ENCODE data around the gene HIPK2.

HIPK2 gene

DNA sequence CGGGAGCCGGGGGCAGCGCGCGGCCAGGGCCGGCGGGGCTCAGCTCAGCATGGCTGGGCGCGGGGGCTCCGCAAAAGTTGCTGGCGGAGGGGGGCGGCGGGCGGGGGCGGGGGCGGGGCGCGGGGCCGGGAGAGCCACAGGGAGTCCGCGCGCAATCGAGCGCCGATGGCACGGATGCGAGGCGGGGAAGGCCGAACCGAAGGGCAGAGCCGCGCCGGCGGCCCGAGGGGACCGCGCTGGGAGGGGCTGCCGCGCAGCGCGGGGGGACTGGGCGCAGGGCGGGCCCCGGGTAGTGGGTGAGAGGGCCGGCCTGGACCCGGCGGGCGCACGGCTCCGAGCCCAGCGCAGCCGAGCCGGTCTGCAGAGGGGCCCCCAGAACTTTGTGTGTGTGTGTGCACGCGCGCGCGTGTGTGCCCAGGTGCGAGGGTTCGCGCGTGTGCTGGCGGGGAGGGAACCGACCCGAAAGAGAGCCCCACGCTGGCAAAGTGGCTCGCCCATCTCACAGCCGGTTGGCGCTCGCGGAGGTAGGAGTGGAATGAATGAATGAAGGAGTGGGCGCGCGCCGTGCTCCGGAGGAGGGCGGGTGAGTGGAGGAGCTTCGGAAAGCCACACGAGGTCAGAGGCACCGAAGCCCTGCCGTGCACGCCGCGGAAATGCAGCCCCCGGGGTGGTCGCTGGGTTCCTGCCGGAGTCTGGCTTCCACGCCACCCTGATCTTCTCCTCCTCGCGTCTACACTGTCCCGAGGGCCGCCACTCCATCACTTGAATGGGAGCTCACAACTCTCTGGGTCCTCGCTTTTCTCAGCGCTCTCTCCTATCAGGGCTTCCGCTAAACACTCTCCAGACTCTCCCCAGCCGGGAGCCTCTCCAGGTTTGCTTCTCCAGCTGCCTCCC lies at the start of gene HIPK2:
Gene HIPK2, minus strand, starts transcription at position 51 of the 894 bp plus-strand sequence. CDS start 375 bp downstream, outside the sequence.
- DNase-seq, result peak; percentile 65 to 83

DNA sequence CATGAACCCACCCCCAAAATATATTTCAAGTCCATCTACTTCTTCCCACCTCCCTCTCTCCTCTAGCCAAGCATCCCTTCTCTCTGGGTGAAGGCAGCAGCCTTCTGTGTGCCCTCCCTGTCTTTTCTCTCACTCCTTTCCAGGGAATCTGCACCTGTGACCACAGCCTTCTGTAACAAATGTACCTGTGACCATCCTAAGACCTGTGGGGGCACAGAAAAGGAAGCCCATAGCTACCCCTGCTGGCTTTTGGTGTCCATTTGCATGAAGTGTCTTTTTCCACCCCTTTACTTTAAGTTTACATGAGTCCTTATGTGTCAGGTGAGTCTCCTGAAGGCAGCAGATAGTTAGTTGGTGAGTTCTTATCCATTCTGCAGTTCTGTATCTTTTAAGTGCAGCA lies 49.2 kb upstream of the HIPK2 start:
- no peak for DNase-seq

DNA sequence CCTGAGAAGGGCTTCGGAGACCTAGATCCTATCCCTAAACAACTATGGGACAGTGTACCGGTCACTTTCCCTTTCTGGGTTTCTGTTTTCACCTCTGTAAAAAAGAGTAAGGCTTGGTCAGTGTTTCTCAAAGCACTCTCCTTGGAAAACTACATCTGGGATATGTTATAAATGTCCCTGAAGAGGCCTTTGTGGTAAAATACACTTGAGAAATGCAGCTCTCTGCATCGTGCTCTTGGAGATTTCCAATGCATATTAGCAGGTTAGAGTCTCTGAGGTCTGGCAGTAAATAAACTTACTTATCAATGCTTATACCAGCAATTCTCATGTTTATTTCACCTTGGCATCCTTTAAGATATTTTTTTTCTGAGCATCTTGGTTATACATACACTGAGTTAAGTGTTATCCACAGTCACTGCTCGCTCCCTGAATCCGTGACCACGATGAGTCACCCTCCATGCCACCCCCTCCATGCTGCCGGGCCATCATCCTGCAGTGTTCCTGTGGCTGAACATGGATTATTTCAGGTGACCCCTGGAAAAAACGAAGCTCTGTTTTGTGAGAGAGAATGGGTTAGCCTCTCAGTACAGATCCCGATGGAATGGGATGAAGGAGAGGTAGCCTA lies 48.0 kb upstream of the HIPK2 start:
- no peak for DNase-seq

DNA sequence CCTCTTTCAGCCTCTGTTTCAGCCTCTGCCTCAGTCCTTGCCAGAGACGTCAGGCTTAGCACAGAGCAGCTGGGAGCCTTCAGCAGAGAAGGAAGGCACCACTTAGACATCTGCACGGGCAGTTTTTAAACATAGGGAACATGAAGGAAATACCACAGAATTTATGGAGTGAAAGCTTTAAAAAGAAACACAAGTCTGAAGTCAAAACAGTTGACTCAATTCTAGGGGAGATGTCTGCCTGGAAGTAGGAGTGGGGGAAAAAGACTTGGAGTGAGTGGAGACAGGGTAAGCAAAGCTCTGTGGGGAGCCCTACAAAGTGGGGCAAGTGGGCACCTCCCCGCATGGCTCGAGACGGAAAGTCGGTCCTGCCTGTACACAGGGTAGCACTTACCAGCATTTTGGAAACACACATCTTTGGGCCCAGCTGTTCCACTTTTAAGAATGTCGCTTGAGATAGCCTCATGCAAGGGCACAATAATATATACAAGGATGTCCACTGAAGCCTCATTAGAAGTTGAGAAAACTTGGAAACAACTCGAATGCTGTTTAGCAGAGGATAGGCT lies 46.2 kb upstream of the HIPK2 start:
- no peak for DNase-seq

DNA sequence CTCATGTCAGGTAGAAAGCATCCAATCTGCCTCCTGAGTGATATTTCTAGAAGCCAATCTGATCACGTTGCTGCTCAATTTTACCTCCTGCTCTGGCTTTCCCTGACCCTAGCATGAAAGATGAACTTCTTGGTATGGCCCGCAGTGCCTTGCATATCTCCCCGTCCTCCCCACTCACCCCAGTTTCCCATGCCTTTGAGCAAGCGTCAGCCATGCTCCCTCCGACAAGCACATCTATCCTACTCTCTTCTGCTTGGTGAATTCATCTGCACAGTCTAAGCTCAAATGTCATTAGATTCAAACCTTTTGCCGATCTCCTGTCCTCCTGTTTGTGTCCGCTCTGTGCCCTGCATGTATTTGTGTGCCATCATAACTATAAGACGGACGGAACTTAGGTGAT lies 45.1 kb upstream of the HIPK2 start:
- no peak for DNase-seq

DNA sequence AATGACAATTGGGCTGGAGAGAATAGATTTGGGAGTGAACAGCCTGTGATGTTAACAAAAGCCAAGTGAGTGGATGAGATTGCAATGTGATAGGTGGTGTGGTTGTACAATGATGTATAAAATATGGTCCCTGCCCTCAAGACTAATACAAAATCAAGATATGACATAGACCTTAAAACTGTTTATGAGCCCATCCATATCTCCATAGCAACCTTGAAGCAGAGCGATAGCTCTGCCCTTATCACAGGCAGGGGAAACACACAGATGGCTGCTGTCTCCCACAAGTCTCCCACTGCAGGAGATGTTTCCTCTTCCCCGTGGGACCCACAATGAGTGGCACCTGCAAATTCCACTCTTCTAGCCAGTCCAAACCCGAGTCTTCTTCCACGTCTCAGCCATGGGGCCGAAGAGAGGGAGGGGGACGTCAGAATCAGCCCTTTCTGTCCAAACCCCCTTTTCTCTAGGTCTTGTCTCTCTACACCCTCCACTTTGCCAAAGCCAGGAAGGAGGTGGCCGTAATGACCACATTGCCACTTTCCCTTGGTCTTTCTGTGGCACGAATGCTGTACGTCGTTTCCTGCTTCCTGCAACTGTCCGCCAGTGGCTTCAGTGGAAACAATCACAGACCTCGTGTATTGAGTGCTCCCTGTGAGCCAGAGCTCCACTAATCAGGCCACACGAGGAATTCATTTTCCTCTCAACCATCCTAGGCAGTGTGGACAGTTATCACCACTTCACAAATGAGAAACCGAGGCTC lies 43.7 kb upstream of the HIPK2 start:
- DNase-seq, result no peak

DNA sequence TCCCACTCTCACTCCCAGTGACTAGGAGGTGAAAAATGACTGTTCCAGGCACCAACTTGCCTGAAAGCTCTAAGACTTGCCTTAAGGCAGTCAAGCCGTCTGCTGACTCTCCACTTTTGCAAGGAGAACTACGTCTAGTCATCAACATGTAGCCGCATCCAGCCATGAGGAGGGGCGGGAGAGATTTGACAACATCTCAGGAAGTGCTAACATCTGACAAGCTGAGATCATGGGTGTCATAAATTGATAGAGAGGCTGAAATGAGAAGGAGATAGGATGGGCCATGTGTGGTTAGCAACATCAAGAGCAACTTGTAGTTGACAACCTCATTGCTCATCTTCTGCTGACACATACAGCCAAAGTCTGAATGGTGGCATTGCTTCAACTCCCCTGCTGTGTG lies 42.3 kb upstream of the HIPK2 start:
- DNase-seq, result no peak

DNA sequence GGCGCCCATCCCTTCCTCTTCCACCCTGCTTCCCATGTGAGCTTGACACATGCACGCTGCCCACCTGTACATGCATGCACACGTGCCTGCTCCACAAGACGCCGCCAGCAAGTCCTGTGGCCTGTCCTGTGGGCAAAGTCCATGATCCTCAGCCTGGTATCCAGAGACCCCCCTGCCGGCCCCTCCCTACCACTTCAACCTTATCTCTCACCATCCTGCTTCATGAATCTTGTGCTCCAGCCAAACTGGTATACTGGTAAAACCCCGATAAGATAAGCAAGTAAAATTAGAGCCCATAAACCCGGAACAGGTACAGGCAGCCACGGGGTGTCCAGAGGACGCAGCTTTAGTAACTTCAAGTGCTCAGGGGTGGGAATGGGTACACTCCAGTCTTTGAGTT lies 39.5 kb upstream of the HIPK2 start:
- no peak for DNase-seq

DNA sequence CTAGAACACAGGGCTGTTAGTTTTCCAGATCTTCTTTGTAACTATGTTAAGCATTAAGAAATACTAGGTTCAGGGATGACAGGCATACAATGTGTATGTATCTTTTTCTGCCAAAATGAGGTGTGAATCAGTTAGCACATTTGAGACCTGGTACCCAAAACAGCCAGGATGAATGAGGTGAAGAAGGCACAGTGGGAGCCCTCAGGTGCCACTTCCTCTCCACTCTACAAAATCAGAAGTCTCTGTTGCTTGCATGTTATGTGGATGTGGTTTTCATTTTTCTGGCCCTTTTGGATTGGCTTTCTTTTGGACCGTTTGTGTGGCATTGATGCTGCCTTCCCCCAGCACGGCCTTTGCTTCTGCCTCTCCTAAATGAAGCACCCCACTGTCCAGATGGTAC lies 35.9 kb upstream of the HIPK2 start:
- no peak for DNase-seq

DNA sequence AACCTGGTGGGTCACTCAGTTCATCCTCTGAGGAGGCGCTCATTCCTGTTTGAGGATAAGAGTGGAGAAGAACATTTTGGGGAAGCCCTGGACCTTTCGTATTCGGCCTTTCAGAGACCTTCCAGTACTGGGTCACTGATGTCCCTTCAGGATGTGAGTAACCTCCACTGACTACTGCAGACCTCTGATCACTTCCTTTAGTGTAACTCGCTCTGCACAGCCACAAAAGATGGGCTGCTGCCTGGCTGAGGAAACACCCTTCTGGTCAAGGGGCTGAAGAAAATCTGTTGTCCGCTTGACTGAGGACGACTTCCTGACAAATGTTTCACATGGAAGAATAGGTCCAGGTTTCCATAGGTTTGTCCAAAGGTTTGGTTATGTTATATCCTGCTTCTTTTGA lies 35.4 kb upstream of the HIPK2 start:
- no peak for DNase-seq

DNA sequence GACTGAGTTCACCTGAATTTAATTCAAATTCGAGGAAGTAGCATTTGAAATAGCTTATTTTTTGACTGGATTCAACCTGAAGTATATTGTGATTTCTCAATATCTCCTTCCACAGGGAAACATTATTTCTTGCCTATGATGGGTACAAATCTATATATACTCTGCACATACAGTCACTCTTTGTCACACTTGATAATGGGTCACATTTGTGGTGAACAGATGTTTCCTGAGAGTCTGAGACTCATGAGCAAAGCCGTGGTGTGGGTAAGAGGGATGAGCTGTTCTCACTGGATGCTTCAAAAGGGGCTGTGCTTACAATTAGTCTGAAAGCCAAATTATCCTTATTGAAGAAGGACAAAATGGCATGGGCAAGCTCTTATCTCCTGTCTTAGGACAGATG lies 33.3 kb upstream of the HIPK2 start:
- no peak for DNase-seq

DNA sequence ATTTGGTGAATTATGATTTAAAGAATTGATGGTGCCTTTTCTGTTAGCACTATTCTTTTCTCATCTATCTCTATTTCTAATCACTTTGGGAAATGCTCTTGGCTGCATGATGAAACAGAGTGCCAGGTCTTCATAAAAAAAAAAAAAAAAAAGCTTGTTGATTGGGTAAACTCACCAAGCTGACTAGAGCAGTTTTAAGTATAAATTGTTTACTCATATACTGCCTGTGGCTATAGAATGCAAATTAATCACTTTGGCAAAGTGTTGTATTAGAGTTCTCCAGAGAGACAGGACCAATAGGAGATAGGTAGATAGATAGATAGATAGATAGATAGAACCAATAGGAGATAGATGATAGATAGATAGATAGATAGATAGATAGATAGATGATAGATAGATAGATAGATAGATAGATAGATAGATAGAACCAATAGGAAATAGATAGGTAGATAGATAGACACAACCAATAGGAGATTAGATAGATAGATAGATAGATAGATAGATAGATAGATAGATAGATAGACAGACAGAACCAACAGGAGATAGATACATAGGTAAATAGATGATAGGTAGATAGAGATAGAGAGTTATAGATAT lies 31.1 kb upstream of the HIPK2 start:
- no peak for DNase-seq

DNA sequence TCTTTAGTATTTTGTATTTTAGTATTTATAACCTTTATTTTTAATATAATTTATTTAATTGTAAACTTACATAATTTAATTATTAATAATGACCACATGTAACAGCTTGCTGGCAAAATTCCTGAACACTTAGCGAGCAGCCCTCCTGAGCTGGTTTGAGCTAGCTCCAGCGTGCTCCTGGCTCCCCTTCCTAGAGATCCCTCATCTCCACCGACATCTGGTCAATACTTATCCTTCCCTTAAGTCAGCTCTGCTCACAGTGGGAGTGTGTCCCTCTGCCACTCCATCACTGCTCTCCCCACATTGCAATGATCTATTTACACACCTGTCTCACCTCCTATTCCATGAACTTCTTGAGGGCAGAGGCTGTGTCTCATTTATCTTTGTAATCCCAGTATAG lies 30.6 kb upstream of the HIPK2 start:
- no peak for DNase-seq

DNA sequence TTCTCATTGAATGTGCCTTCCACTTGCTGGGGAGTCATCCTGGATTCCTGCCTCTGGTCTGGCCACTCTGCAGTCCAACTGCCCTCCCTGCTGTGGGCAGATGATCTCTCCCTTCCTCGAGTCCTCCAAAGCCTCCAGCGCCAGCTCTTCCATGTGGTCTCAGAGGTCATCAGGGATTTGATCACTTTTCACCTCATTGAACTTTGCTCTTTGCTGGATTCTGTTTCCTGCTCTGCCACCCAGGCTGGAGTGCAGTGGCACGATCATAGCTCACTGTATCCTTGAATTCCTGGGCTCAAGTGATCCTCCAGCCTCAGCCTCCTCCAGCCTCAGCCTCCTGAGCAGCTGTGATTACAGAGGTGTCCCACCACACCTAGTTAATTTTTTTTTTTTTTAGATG lies 29.2 kb upstream of the HIPK2 start:
- no peak for DNase-seq

DNA sequence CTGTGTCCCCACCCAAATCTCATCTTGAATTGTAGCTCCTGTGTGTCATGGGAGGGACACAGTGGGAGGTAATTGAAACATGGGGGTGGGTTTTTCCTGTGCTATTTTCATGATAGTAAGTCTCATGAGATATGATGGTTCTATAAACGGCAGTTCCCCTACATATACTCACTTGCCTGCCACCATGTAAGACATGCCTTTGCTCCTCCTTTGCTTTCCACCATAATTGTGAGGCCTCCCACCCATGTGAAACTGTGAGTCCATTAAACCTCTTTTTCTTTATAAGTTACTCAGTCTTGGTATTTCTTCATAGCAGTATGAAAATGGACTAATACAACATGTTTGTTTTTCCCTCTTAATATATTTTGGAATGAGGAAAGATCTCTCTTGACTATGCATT lies 26.8 kb upstream of the HIPK2 start:
- no peak for DNase-seq

DNA sequence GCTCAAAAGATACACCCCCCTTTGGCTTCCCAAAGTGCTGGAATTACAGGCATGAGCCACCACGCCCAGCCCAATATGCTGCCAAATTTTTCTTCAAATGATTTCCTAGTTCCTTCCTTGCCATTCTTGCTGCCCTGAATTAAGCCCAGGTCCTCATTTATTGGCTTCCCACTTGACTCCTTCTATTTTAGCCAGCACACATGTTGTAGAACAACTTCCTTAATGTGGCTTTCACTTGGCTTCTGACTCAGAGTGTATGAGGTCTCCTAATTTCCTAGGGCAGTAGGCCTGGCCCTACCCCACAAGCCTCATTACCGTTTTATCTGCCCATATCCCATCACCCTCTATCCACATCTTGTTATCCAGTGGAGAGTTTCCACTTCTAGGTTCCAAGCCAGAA lies 21.8 kb upstream of the HIPK2 start:
- no peak for DNase-seq

DNA sequence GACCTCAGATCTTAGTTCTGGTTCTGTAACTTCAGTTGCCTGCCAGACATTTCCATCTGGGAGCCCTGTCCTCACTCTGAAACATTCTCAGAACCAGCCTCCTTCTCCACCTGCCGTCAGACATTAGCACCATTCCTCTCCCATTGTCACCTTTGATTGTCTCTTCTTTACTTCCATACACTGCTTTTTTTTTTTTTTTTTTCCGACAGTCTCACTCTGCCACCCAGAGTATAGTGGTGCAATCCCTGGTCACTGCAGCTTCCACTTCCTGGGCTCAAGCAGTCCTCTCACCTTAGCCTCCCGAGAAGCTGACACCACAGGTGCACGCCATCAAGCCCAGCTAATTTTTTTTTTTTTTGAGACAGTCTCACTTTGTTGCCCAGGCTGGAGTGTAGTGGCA lies 21.1 kb upstream of the HIPK2 start:
- no peak for DNase-seq

DNA sequence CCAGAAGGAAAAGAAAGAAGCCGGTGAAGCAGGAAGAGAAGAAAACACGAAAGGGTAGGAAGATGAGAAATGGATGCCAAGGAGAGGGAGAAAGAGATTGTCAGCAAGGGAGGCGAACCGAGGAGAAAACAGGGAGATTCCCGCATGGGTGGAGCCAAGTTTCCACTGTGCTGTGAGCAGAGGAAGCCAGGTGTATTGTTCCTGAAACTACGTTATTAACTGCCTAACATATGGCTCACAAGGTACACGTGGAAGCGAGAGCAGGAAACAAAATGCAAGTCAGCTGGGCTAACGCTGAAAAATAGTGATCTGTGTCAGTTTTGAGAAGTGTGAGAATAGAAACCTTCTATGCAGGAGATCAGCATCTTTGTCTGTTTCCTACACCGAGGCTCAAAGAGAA lies 20.4 kb upstream of the HIPK2 start:
- DNase-seq, result no peak

DNA sequence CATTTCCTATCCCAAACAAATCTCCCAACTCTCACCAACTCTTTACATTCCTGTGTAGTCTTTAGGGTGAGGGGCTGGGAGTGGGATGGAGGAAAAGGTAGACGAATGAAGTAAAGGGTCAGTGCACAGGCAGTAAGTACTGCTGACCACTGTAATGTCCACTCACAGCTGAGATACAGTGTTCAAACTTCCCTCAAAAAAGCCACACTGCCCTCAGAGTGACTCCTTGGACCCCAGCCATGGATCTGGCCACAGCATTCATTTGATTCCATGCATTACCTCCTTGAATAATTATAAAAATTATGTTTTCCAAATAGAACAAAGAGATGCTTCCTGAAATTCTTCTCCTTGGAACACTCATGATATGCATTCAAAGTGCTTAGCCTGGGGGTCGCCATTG lies 19.8 kb upstream of the HIPK2 start:
- no peak for DNase-seq

DNA sequence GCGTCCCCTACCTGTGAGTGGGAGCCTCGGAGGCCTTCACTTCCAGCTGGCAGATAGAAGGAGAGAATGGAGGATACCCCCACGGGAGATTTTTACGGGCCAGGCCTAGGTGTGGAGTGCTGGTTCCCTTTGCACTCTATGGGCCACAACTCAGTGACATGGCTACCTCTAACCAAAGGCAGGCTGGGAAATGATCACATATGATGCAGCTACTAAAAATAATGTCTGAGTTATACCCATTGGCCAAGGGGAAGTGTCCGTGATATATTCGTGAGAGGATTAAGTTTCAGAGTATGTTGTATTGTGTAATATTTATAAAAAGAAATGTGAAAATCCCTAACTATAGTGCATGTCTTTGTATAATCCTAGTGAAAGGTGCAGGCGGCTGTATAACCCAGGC lies 13.5 kb upstream of the HIPK2 start:
- no peak for DNase-seq

DNA sequence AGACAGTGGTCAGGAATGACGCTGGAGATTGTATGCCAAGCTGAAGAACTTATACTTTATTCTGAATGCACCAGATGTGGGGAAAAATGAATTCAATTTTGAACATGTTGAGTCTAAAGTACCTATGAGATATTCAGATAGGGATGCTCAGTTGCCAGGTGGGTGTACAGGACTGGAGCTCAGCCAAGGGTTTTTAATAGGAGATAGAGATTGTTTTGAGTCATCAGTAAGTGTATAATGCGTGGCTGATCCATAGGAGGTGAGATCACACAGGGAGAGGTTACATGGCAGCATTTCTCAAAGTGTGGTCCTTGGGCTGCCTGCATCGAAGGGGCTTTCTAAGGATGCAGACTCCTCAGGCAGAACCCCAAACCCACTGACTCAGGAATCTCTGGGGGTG lies 6.8 kb upstream of the HIPK2 start:
- no peak for DNase-seq

DNA sequence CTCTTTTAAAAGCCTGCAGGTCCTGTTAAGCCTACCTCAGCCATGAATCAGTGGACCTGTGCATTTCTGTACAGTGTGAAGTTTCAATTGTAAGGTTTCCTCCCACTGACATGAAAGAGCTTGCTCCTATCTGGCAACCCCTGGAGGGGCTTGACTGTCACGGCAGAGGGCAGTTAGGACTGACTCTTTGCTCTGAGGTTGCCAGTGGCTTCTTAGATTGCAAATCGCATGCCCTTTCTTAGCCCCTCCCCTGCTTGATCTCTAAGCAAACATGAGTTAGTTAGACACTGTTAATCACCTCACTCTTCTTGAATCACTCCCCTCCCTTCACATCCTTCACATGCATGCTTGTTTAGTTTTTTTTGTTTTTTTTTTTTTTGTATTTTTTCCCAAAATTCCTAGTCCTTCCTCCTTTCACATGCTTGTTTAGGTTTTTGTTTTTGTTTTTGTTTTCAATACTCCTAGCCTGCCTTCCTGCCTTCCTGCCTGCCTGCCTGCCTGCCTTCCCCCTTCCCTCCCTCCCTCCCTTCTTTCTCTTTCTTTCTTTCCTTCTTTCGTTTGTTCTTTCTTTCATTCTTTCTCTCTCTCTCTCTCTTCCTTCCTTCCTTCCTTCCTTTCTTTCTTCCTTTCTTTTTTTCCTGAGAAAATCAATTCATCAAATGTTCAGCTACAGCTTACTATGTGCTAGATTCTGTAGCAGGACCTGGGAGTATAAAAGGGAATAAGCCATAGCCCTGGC lies 6.0 kb upstream of the HIPK2 start:
- no peak for DNase-seq
